ENCODE measurements around the gene GPATCH2L.
A peak's percentile ranks its signal among the peaks of the same experiment; 100 is the strongest.

The GPATCH2L gene

DNA sequence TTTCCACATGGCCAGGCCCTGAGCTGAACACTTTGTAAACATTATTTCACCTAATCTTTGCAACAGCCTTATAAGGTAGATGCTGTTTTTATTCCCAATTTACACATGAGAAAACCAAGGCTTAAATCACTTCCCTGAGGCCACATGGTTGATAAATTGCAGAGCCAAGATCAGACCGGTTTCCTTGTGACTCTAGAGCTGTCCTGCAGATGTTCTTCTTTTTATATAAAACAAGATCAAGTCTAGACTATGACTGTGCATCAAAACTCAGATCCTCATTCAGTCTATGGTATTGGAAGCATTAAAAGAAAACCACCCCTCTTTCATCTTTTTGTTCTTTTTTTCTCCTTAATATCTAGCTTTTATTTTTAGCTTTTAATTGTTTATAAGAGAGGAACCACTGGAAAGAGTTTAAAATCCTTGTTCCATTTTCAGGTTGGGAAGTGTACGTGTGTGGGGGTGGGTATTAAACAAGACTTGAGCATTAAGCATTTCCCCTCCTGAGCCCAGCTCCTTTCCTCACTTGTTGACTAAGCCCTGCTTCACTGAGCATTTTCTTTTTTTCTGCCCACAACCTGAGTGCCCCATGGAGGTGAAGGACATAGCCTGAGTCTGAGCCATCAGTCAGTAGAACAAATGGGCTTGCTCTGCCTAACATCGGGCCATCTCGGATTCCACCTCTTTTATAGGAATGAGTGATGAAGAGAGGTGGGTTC lies 45.4 kb downstream of the GPATCH2L start:
- no peak for DNase-seq (ENCODE audit: low read depth, low spot score)

DNA sequence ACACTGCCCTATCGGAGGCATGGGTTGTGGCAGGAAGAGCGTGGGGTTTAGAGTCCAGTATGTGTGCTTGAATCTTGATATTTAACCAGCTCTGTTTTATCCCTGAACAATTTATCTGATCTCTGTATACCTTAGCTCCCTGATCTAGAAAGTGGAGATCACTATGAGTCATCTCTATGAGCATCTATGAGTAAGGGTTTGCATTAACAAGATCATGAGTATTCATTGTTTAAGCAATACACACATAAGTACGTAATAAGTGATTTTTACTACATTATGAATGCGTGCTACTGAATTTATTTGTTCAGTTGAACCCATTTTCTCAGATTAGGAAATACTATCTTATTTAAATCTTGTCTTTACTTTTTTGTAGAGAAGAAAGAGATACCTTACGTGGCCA lies 49.4 kb downstream of the GPATCH2L start:
- no peak for DNase-seq (ENCODE audit: low read depth, low spot score)

DNA sequence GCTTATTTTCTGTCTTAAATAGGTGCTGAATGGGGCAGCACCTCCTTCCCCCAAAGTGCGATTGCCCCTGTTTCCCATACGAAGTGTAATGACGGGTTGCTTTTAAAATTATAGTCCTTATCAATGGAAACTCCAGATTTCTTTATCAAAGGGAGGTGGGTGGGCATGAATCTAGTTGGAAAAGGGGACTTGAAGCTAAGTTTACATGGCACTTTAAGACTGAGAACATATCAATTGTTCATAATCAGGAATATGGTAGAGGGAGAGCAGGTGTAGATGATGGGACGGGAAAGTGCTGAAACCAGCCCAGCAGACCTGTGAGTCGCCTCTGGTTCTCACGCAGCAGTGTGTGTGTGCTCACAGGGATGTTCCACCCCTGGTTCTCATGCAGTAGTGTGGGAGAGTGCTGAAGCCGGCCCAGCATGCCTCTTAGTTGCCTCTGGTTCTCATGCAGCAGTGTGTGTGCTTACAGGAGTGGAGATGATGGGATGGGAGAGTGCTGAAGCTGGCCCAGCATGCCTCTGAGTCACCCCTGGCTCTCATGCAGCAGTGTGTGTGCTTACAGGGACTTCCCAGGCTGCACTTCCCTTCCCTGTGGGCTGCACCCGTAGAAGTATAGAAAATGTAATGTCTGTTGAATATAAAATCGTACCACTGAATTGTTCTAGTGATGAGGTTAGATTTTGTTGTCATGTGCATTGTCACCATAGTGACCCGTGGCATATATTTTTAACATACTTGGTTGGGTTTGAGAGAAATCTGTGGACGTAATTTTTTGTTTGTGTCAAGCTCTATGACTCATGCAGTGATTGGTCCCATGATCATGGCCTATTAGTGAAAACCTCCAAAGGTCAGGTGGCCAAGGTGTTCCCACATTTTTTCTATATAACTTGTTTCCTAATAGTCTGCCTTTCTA lies 51.6 kb downstream of the GPATCH2L start:
- peak; percentile 11 for DNase-seq (ENCODE audit: low read depth, low spot score)

DNA sequence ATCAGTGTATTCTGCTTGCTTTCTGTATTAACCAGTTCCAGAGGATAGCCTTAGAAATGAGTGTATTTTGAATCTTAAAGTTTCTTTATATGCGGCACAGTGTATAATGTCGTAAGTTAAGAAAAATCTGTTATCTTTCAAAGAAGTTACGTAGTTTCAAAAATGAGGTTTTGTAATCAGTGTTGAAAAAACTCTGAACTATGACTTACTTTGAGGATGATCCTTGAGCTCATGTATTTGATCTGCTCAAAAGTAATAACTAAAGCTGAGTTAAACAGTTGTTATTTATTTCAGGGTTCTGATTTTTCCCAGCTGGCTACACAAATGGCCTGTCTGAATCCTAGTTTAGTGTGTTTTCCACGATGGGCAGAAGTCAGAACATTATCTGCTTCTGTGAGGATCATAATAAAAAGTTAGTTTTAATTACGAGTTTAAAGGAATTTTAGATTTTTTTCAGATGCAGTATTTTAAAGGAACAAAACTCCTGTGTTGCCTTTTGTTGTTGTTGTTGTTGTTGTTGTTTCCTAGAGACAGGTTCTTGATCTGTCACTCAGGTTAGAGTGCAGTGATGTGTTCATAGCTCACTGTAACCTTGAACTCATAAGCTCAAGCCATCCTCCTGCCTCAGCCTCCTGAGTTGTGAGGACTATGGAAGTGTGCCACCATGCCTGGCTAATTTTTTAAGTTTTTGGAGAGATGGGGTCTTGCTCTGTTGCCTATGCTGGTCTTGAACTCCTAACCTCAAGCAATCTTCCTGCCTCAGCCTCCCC lies 52.9 kb downstream of the GPATCH2L start:
- DNase-seq (ENCODE audit: low read depth, low spot score), result no peak

DNA sequence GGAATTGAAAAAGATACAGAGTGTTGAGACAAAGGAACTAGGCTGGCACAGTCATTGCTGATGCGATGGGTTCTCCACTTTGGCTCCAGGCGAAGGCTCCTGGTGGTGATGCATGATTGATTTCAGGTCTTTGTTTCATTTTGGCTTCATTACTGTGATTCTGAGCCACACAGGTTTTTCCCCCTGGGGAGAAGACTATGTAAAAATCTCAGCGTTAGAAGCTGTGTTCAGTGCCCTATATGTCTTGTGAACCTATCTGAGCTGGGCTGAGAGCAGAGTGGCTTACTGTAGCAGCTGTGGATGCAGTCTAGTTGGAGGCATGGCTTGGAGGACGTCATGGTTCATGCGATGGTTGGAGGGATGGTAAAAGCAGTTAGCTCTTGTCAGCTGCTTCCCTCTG lies 54.0 kb downstream of the GPATCH2L start:
- no peak for DNase-seq (ENCODE audit: low read depth, low spot score)

DNA sequence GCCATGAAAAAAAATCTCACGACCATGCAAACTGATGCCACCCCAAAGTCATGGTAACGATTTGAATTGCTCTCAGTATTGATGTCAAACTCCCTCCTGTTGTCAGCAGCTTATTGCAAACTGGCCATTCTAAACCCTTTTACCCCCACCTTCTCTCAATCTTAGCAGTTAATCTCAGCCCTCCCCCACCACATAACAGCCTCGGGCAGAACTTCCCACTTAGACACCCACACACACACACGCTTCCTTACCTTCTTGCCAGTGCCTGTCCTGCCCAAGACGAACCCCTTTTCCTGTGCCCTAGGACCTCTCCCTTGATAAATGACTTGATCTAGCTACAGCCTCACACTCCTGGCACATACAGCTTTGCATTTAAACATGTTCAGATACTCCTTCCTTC lies 56.6 kb downstream of the GPATCH2L start:
- peak; percentile 16 for DNase-seq (ENCODE audit: low read depth, low spot score)

DNA sequence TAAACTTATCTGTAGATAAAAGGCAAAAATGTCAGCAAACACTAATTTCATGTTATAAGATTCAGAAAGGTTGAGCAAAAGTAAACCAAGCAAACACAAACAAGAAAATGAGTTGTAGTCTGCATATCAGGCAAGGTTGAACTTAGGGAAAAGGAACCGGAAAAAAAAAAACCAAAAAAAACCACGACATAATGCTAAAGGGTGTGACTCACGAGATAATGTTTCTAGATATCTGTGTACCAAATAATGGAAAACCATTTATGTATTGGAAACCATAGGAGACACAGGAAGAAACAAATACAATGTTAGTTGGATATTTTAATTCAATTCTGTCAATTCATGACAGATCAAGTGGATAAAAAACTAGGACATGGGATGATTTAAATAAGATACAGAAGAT lies 60.5 kb downstream of the GPATCH2L start:
- no peak for DNase-seq (ENCODE audit: low read depth, low spot score)

DNA sequence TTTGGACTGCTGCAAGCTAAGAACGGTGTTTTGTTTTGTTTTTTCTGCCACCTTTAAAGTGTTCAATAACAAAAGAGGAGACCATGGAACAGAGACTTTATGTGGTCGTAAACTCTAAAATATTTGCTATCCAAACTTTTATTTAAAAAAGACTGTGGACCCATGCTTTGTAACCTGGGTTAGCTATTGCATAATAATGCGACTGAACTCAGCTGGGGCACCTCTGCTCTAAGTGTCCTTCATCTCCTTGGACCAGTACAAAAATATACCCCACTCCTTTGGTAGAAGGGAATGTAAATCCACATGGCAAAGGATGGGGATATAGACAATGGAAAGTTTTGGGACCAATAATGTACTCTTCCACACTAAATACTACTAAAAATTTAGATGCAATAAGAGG lies 65.5 kb downstream of the GPATCH2L start:
- no peak for DNase-seq (ENCODE audit: low read depth, low spot score)

DNA sequence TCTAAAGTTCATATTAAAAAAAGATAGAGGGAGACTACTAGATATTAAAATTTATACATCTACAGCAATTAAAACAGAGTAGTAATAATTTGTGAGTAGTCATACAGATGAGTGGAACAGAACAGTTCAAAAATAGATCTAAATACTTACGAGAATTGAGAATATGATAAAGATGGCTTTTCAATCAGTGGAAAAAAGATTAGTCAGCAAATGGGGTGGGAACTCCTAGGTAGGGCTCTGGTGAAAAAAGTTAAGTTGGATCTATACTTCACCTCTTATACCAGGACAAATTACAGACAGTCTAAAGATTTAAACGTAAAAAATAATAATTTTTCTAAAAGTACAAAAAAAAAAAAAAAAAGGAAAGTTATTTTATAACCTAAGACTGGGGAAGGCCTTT lies 66.9 kb downstream of the GPATCH2L start:
- no peak for DNase-seq (ENCODE audit: low read depth, low spot score)

DNA sequence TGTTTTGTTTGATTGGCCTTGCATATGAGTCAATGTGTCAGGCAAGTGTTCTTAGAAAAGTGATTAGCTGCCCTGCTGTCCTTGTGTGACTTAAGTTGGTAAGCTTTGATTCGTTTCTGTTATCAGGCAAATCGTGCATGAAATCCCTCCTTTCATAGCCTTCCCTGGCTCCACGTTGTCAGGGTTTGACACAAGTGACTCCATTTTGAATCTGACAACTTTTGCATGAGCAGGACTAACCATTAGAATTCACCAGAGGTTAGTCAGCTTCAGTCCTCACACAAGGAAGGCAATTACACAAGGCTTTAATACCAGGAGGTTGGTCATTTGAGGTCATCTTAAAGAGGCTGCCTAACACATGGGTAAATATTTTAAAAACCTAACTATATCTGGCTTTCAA lies 68.2 kb downstream of the GPATCH2L start:
- no peak for DNase-seq (ENCODE audit: low read depth, low spot score)

DNA sequence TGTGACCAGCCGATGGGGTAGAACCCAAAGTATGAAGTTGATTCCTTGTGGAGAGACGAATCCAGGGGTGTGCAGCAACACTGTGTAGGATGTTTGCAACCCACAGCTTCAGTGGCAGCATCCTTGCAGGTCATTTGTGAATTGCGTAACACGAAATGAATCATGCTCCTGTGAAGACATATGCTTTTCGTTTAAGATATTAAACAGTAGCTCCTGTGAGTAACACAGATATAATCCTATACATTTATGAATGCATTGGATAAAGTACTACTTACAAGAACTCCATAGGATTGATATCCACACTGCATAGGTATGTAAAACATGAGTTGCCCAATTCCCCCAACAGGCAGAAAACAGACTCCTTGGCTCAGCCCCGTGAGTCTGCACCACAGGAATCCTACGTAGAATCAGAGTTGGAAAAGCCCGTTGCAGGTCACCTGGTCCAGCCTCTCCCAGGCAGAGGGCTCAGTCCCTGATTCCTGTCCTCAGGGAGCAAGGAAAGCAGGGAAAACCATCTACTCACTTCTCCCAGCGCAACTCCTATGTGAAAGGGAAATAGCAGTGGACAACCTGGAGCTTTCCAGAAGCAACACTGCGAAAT lies 75.8 kb downstream of the GPATCH2L start:
- no peak for DNase-seq (ENCODE audit: low read depth, low spot score)

DNA sequence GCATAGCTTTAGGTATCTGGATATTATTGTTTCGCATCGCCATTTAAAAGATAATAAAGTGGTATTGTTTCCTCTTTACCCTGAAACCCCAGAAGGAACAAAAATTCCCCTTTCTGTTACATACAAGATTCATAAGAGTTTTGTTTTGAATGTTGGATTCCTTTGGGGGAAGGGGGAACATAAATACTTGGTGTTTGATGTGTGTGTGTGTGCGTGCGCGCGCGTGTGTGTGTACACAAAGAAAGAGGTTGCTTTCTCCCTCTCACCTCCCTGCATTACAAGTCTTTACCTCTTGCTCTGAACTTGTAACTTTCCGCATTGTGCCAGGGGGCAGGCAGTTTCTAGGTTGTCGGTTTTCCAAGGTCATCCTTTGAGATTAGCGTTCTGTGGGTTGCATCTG lies 76.4 kb downstream of the GPATCH2L start:
- no peak for DNase-seq (ENCODE audit: low read depth, low spot score)

DNA sequence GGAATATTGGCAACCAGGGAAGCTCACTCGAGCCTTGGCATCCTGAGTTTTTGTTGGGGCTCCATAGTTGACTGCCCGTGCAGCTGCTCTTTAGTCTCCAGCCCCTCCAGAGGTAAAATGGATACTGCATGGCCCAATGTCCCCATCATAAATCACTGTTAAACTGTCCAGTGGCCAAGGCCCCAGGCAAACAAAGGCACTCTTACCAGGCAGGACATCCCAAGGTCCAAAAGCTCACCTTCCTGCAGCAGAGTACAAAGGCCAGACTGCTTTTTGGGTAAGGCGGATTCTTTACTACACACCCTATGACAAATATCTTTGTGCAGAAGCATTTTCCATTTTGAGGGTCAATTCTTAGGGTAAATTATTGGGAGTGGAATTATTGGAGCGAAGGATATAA lies 81.1 kb downstream of the GPATCH2L start:
- no peak for DNase-seq (ENCODE audit: low read depth, low spot score)

DNA sequence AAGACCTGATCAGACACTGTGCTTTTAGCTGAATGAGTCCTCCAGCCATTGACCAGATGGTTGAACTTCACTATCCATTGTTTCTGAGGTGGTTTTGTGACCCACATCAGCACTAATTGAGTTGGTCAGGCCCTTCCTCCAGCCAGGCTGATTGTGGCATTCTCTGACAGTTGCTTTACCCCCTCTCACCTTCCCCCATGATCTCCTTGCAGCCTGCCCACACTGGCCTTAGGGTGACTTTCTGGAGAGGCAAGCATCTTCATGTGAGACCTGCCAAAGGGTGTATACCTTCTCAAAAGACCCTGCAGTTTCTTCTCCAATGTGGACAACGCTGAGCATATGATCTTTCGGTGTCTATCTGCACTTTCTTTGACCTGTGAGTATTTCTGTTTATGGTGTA lies 83.9 kb downstream of the GPATCH2L start:
- no peak for DNase-seq (ENCODE audit: low read depth, low spot score)

DNA sequence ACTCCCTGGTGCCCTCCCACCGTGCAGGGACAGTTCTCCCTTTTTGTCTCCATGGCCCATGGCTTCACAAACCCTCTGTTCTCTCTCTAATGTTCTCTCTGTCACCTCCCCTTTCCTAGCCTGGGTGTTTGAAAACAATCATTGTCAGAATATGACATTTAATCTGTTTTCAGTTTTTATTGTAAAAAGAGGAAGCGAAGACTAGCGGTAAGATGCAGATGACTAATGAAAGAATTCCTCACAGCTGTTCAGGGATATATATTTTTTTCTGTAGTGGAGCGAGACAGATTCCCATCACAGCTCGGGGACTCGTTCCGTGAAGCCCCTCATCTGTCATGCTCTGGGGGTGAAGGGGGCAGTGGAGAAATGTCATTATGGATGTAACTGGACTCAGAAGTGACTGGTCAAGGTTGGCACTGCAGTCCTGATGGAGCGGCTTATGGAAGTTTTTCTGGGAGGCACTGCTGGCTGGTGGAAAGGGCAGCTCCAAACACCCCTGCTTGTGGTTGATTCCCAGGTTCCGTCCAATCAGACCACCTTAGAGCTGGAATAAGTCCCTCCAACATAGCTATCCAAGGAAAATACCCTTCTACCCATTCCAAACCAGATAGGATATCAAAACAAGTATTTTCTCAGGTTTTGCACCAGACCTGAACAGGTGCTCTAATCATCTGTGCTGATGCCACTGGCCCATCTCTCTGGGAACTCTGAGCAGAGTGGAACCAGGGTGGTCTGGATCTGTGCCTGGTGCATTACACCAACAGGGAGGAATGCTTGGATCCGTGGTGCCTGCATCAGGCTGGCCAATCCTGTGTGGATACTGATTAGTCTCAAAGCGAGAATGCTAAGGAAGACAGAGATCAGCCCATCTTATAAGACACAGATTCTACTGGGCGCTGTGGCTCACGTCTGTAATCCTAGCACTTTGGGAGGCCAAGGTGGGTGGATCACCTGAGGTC lies 84.7 kb downstream of the GPATCH2L start:
- no peak for DNase-seq (ENCODE audit: low read depth, low spot score)

DNA sequence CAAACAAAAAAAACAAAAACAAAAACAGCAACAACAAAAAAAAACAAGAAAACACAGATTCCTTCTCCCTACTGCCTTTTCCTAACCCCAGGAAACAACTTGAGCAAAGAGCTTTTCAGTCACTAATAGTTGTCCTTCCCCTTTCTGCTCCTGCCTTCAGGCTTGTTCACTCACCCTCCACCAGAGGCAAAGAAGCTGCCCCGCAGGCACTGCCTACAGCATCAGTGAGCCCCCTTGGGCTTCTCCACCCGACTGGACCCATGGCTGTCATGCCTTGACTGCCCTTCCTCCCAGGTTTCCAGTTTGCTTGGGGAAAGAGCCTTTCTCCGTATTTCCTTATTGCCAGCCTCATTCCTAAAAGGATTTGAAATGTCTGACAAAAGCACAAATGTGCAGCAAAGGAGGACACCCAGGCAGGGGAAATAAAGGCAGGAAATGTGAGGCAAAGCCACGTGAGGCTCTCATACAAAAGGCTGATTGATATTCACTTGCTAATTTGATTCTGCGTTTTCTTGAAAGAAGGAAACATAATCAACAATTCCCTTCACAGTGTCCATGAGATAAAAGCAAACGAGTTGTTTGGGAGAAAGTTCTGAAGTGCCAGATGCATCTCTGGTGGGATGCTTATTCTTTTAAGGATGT lies 85.7 kb downstream of the GPATCH2L start:
- DNase-seq (ENCODE audit: low read depth, low spot score), result peak; percentile 4

DNA sequence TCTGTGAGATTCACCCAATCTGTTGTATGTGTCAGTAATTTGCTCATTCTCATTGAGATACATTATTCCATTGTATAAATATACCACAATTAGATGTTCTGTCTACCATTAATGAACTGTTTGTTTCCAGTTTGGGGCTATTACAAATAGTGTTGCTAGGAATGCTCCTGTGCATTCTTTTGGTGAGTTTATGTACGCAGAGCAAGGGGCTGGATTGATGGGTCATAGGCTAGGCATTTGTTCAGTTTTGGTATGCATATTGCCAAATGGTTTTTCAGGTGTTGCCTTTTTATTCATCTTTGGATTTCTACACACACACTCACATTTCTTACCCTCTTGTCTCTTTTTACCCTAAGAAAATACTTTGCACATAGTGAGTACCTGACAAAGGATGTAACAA lies 93.4 kb downstream of the GPATCH2L start:
- no peak for DNase-seq (ENCODE audit: low read depth, low spot score)

DNA sequence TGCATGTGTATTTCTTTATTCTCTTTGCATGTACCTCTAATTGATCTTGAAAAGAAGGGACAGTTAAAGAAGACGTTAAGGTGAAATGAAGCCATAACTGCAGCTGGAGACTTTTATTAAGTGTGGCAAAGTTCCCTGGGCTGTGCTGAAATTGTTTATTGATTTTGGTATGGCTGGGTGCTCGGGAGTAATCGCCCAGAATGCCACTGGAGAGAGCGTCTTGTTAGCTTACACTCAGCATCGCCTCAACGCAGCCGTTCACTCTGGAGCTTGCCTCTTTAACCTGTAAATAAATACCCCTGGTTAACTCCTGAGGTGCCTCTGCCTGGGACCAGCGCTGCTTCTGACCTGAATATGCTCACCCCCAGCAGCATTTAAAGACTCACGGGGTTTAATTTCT lies 98.6 kb downstream of the GPATCH2L start:
- DNase-seq (ENCODE audit: low read depth, low spot score), result no peak

DNA sequence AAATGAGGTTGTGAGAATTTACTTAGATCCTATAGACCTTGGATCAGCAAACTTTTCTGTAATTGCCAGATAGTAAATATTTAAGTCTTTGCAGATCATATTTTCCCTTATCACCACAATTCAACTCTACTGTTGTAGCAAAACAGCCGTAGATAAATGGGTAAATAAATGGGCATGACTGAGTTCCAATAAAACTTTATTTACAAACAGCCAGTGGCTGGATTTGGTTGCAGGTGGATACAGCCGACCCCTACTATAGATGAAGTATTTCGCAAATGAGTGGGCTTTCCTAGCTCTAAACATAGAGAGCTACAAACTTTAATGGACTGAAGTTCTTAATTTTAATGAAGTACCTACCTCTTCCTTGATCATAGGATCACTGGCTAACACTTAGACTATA lies 100.7 kb downstream of the GPATCH2L start:
- DNase-seq (ENCODE audit: low read depth, low spot score), result no peak

DNA sequence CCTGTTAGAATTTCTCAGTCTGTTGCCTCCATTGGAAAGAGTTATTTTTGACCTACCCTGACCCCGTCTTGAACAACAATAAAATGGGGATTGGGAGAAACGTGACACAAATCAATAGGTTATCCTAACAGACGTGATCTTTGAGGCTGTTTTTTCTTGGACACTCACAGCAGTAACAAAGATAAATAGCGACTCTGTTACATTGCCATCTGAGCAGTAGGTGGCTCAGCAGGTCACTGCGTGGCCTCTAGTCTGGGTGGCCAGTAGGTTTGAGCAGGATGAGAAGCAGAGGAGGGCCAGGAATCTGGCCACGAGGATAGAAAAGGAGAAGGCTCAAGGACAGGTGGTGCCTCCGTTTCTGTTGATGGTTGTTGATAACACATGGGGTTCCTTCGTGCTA lies 101.4 kb downstream of the GPATCH2L start:
- DNase-seq (ENCODE audit: low read depth, low spot score), result no peak
